Activated CD8-positive, alpha-beta memory T cell treated with anti-CD3 and anti-CD28 coated beads for 24 hours (primary cell): ENCODE measurements around the gene TEAD4.

ENCODE experiments used
- DNase-seq: peaks from one replicate; pipeline ENCODE4 v3.0.0-alpha.2; 2020

Gene TEAD4

DNA sequence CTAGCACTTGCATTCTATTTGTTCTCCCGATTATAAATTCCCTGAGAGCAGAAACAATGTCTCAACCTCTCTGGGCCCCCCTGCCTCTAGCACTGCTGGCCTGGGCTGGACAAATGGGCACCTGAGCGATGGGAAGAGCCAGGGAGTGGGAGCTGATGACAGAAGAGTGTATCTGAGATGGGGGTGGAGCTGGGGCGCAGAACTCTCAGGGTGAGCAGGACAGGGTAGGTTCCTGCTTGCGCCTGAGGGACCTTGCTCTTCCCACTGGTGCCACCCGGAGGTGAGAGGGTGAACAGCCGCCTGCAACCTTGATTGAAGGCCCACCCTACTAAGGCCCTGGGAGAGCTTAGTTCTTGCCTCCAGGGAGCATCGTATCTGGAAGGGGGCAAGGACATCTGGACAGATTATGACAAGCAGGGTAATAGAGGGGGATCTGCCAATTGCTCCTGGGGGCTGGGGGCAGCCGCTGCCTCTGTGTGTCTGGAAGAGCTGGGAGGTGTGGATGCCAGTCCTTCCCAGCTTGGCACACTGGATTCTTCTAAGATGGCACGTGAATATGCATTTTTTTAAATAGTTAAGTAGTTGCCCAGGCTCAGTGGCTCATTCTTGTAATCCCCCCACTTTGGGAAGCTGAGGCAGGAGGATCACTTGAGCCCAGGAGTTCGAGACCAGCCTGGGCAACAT is 75.0 kb downstream of the TEAD4 start:
- peak; percentile 66 for DNase-seq

DNA sequence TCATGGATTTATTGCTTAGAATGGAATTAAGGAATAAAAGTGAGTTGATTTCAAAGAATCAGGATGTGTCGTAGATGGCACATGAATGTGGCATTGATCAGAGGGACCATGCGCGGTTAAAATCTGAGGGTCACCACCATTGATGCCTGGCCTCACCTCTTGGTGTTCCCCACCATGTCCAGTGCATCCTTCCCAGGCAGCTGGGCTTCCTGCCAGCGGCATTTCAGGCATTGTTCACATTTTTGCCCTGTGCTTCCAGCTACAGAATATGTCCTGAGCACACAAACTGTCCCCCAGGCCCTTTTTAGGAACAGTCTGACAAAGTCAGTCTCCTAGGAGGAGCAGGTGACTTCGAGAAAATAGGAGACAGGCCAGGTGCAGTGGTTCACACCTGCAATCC is 76.0 kb downstream of the TEAD4 start:
- no peak for DNase-seq

DNA sequence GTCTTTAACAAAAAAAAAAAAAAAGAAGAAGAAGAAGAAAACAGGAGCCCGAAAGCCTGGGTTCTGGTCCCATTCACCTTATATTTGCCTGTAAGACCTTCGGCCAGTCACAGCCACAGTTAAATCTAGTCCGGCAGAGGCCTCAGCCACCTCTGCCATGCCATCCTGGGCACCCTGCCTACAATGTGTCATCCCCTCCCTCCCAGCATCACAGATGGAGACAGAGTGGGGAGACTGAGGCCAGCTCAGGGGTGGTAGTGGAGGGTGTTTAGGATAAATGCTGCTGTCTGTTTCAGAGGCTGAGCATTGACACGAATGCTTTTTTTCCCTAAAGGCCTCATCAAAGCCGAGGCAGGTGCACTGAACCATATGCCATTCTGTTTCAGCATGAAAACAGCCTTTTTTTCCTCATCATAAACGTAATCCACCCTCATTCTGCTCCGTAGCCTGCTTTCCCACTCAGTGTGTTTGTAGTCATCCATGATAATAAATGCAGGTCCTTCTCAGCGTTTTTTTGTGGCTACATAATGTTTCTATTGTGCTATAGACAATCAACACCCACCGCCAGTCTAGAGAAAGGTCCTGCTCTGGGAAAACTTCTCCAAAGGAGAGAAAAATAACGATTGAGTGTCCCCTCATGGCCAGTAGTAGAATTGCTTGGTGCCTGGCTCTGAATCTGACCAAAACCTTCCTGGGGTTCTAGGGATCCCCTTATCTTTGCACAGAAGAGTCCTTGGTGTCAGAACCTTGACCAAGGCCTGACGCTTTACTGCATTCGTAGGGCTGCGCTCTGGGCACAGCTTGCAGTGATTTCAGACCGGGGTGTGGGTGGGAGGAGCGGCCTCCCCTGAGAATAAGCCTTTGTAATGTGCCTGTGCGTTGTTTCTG is 76.9 kb downstream of the TEAD4 start:
- DNase-seq = no peak

DNA sequence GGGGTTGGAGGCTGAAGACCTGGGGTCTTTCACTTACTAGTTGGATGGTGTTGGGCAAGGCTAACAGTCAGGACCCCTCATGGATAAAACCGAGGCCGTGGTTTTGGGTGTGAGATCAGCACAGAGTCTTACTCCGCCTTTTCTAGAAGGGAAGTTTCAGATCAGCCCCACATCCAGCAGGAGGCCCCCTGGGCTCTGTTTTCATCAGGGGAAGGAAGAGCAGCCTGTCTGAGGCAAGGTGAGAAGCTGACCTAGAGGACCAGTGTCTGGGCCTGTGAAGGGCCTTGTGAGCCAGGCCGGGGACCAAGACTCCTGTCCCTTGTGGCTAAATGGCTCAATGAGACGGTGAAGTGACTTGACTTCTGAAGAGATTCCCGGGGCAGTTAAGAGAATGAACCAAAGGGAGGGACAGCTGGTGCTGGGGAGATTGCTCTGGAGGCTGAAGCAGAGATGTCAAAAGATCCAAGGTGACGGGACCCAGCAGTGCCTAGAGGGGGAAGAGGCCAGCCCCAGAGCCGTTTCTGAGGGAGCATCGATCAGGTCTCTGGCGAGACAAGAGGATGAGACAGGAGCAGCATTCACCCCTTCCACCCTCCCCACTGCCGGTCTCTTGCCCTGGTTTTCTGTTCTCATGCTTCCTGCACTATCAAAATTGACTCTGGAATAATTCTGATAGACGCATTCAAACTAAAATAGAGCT is 77.9 kb downstream of the TEAD4 start:
- DNase-seq = no peak

DNA sequence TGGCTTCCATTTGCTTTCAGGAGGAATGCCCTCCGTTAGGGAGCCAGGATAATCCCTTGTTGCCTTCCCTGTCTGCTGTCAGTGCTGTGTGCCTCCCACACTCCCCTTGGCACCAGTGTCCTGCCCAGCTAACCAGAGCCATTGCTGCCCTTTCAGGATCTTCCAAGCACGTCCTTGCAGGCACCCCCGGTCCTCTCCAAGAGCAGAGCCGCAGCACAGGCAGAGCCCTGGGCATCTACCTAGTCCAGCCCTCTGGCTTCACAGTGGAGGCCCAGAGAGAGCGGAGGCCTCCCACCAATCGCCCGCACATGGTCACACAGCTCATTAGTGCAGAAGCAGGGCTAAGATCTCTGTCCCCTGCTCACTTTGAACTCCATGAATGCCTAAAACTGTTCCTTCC is 79.0 kb downstream of the TEAD4 start:
- DNase-seq = no peak

DNA sequence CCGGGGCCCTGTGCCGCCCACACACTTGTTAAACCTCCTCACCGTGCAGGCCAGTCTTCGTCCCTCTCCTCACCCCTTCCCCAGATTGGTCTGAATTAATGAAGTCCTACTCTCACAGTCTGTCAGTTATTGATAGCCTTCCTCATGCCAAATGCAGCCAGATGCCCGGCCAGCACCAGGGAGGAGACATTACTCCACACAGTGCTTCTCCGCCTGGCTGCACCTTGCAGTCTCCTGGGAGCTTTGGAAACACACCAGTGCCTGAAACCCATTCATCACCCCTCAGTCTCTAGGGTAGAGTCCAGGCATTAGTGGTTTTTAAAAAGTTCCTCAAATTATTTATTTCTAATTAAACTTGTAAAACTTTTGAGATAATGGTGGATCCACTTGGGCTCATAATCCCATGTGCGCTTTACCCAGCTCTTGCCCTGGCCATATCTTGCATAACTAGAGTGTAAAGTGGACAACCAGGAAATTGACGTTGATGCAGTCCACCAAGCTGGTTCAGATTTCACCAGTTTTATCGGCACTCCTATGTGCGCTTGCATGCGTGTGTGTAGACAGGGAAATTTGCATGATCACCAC is 79.8 kb downstream of the TEAD4 start:
- no peak for DNase-seq

DNA sequence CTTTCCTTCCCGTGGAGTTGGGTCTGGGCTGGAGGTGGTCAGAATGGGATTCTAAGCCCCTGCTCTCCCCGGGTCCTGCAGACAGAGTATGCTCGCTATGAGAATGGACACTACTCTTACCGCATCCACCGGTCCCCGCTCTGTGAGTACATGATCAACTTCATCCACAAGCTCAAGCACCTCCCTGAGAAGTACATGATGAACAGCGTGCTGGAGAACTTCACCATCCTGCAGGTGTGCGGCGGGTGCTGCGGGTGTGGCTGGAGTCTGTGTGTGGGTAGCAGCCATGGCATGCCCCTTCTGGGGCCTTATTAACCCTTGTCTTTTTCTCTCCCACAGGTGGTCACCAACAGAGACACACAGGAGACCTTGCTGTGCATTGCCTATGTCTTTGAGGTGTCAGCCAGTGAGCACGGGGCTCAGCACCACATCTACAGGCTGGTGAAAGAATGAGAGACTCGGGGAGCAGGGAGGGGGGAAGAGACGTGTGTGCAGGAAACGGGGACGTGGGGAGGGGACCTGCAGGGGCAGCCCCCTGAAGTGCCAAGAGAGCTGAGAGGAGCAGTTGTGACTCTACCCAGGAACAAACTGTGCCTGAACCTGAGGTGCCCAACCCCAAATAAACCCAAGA is 80.9 kb downstream of the TEAD4 start:
- no peak for DNase-seq

DNA sequence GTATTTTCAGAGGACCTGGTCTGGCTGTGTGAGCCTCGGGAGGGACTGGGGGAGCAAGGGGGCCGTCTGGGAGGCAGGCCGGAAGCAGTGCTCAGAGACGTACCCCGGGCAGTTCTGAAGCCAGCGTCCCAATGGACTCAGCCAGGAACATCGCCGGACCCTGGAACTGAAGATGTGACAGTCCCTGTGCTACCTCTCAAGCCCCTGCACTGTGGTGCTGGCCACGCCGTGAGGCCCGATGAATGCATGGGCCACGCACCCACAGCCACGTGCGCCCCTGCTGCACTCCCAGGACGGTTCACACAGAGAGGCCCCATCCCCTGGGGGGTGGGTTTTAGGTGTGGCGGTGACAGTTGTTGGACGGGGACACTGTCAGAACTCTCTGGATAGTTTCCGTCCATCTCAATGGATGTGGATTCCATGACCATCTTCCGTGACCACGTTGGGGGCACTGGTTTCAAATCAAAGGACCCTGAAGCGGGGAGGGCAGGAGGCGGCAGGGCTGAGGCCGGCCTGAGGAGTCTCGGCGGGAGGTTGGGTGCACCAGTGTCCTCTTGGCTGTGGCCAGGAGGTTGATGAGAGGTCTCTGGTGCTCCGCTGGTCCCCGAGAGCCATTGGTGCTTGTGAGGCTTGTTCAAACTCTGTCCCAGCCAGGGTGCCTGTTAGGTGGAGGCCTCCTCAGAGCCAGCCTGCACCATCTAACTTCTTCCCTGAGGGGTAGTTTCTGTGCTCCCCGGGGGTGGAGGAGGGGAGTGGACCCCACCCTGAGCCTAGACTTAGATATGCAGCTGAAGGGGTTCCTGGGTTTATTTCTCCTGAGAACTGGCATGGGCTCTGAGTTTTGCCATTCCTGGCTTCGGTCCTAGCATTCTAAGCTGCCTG is 81.7 kb downstream of the TEAD4 start:
- no peak for DNase-seq

DNA sequence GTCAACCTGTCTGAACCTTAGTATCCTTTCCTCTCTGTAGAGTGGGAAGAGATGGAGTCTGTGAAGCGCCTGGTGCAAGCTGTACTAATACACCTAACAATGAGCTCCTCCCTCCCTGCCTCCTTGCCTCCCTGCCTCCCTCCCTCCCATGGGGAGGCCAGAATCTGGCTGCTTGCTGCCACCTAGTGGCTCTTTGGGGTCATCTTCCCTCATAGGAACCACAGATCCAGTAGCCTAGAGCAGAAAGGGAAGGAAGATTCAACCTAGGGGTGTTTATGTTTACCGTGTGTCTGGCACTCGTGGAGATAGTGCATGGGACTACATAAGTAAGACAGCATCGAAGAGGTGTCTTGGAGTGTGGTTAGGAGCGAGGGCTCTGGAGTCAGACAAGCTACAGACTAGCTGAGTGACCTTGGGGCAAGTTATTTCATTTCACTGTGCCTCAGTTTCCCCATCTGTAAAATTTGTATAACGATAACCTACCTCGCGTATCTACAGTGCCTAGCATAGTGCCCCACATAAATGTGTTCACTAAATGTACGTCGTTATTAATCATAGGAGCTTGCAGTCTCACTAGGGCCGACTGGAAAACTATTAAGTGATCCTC is 82.5 kb downstream of the TEAD4 start:
- peak; percentile 63 for DNase-seq

DNA sequence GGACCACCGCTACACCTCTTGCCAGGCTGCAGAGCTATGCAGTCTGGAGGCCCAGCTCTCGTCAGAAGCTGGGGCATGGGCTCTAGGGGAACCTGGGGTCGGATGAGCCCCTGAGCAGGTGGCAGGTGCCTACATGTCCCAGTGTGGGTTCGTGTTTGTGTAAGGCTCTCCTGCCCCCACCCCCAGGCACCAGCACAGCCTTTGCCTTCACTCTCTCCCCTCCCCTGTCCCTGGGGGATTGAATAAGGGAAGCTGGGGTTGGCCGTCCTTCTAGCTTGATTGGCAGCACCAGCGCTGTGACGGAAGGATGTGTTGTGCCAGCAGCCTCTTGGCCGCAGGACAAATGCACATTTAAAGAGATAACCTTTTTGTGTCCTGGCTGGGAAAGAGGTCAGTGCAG is 83.2 kb downstream of the TEAD4 start:
- DNase-seq = no peak

DNA sequence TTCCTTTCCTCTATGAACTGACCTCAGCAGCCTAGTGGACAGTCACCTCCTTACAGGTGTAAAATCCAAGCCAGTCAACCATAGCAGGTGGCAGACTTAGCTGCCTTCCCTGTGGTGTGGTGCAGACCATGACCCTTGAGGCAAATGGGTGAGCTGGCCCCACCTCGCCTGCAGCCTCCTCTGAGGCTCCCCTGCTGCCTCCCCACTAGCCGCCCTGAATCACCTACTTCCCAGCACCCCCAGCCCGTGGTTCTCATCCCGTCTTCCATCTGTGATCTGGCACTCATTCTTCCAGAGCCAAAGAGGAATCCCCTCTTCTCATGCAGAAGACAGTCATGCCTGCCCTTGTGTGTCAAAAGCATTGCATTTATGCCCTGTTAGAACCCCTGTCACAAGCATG is 83.6 kb downstream of the TEAD4 start:
- DNase-seq = no peak

DNA sequence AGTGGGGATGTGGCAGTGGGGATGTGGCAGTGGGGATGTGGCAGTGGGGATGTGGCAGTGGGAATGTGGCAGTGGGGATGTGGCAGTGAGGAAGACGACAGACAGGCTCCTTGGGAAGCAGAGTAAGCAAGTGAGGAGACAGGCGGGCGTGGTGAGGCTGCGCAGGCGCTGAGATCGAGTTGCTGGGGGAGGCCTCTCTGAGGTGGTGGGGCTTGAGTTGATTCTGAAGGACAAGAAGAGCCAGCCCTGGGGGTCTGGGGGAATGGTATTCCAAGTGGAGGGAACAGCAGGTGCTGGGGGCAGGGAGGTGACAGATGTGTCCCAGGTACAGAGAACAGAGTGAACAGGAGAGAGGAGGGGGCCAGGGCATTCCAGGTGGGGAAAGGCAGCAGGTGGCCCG is 84.2 kb downstream of the TEAD4 start:
- no peak for DNase-seq

DNA sequence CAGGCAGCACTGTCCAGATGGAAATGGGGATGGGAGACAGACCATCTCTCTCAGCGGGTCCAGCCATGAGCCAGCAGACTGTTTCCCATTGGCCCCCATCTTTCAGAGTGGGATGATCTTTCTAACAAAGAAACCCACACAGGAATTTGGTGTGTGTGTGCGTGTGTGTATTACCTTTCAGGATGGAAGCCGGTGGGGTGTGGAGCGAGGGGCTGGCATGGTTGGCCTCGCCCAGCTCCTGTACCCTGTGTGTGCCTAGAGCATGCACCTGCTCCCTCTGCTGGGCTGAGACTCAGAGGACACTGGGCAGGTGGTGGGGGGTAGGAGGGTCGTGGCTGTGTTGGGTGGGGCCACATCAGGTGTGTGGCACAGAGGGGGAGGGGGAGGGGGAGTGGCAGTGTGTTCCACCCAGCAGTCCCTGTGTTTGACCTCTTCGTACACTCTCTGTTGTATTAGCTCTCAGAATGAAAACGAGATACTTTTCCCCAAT is 85.0 kb downstream of the TEAD4 start:
- no peak for DNase-seq

DNA sequence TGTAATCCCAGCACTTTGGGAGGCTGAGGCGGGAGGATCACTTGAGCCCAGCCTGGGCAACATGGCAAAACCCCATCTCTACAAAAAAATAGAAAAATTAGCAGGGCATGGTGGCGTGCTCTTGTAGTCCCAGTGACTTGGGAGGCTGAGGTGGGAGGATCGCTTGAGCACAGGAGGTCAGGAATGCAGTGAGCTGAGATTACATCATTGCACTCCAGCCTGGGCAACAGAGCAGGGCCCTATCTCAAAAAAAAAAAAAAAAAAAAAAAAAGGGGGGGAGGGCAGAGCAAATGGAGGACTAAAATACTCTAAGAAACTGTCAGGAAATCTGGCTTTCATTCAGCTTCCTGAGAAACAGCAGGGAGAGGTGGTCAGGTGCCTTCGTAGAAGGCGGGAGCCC is 86.3 kb downstream of the TEAD4 start:
- DNase-seq = no peak

DNA sequence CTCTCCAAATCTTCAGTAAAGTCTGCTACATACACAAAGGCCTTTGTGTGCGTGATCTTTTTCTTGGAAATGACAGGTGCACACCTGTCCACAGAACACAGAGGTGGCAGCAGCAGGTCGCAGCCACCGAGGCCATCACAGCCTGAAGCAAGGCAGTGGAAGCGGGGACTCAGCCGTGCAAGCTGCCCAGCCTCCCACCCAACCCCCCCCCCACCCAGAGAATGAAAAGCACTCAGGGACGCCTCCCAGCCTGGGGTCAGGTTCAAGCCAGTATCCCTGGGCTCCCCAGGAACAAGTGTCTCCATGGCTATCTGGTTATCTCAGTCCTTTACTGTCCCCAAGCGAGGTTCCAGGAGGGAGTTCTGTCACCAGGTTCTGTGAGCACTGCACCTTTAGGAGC is 86.8 kb downstream of the TEAD4 start:
- DNase-seq = no peak

DNA sequence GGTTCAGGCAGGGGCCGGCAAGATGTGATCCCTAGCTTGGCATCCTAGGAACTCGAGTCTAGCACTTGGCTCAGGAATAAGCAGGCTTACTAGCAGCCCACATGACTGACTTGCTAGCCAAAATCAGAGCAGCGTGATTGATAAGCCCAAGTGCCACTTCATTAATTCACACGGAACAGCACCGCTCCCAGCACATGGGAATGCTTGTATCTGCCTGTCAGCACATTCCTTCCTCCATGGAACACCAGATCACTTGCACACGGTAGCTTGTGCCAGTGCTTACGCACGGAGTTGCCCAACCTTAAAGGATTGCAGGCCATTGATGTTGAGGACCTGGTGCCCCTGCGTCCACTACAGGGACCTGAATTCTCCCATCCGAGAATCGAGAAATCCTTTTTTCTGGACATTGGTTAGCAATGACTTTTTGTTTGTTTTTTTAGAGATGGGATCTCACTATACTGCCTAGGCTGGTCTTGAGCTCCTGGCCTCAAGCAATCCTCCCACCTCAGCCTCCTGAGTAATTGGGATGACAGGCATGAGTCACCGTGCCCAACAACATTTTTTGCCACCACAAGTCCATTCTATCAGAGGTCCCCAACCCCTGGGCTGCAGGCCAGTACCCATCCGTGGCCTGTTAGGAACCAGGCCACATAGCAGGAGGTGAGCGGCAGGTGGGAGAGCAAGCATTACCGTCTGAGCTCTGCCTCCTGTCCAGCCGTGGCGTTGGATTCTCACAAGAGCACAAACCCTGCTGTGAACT is 87.4 kb downstream of the TEAD4 start:
- no peak for DNase-seq

DNA sequence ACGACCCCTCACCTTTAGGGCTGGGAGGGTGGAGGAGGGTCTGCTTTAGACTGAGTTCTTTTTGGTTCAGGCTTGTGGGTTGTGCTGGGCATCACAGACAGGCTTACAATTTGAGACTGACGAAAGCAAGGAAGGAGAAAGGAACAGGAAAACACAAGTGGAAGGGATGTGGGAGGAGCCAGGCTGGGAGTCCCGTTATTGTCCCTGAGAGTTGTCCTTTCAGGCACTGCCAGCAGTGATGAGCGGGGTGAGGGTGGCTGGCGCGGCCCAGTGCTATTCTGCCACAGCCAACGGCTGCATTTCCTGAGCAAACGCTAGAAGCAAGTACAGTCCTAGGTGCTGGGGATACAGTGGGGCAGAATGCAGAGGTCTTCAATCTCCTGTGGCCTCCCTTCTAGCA is 88.8 kb downstream of the TEAD4 start:
- no peak for DNase-seq

DNA sequence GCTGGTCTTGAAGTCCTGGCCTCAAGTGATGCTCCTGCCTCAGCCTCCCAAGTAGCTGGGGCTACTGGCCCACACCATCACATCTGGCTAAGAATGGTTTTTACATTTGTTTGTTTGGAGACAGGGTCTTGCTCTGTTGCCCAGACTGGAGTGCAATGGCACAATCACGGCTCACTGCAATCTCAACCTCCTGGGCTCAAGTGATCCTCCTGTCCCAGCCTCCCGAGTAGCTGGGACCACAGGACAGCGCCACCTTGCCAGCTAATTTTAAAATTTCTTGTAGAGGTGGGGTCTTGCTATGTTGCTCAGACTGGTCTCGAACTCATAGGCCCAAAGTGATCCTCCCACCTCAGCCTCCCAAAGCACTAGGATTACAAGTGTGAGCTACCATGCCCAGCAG is 89.3 kb downstream of the TEAD4 start:
- no peak for DNase-seq

DNA sequence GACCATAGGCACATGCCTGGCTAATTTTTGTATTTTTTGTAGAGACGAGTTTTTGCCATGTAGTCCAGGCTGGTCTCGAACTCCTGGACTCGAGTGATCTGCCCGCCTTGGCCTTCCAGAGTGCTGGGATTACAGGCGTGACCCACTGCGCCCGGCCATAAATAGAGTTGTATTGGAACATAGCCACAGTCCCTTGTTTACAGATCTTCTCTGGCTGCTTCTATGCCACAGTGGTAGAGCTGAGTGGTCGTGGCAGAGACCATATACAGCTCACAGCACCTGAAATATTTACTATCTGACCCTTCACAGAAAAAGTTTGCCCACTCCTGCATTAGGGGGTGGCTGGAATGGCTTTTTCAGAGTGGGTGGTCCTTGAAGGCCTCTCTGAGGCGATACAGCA is 90.0 kb downstream of the TEAD4 start:
- DNase-seq = no peak

DNA sequence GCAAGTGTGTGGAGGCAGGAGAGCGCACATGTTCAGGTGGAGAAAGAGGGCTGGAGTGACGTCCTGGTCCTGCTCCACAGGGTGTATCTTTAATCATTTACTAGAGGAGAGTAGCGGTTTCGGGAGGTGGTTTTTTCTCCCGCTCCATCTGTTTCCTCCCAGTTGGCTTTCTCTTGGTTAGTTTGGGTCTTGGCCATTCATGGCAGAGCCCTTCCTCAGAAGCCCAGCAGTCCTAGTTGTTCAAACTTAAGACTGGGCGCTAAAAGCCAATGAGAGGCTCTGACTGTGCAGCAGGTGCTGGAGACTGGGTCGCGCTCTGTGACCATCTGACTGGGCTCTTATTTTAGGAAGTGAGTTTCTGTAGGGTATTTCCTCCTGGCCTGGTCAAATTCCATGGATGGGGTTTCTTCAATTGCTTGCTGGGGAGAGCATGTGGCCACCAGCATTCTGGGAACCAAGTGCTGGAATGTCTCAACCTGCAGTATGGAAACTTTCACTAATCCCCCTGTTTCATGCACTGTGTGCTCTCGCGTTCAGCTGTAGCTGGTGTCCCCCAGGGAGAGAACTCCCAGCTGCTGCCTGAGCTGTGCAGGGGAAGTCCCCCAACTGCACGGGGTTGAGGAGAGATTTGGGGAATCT is 90.5 kb downstream of the TEAD4 start:
- no peak for DNase-seq
